Measurements from ENCODE around the gene MAST2.

The MAST2 gene

GRCh38 chr1:45998020-45998617, 194.7 kb downstream of the MAST2 start:
- no peak for DNase-seq

GRCh38 chr1:45999507-45999906, 196.1 kb downstream of the MAST2 start:
- no peak for DNase-seq

GRCh38 chr1:46001081-46001785, 197.8 kb downstream of the MAST2 start:
- no peak for DNase-seq

- DNase-seq, result no peak
These were observed 199.2 kb downstream of the MAST2 start for GRCh38 chr1:46002551-46003150.

GRCh38 chr1:46003315-46003714, 199.9 kb downstream of the MAST2 start:
- DNase-seq, result peak in 1 of 2 donors; percentile 3

- DNase-seq, result no peak
These were observed 201.1 kb downstream of the MAST2 start for GRCh38 chr1:46004492-46004891.

- DNase-seq, result no peak
These were observed 202.2 kb downstream of the MAST2 start for GRCh38 chr1:46005594-46005993.

- DNase-seq, result no peak
These were observed 205.2 kb downstream of the MAST2 start for GRCh38 chr1:46008585-46008984.

GRCh38 chr1:46010611-46011010, 207.2 kb downstream of the MAST2 start:
- DNase-seq, result no peak

- DNase-seq, result no peak
These were observed 207.8 kb downstream of the MAST2 start for GRCh38 chr1:46011121-46011695.

- DNase-seq, result no peak
These were observed 208.8 kb downstream of the MAST2 start for GRCh38 chr1:46012236-46012635.

- no peak for DNase-seq
These were observed 210.2 kb downstream of the MAST2 start for GRCh38 chr1:46013581-46013980.

- no peak for DNase-seq
These were observed 214.6 kb downstream of the MAST2 start for GRCh38 chr1:46017876-46018503.

GRCh38 chr1:46019348-46019747, 215.9 kb downstream of the MAST2 start:
- no peak for DNase-seq

GRCh38 chr1:46020010-46020409, 216.6 kb downstream of the MAST2 start:
- no peak for DNase-seq

- no peak for DNase-seq
These were observed 217.9 kb downstream of the MAST2 start for GRCh38 chr1:46021046-46021996.

GRCh38 chr1:46026531-46026930, 223.1 kb downstream of the MAST2 start:
- DNase-seq, result no peak

GRCh38 chr1:46027788-46028573, 224.6 kb downstream of the MAST2 start:
- no peak for DNase-seq

GRCh38 chr1:46030074-46030870, 226.9 kb downstream of the MAST2 start:
- no peak for DNase-seq

- DNase-seq, result no peak
These were observed 227.7 kb downstream of the MAST2 start for GRCh38 chr1:46030876-46031660.

Data from CD4-positive, alpha-beta T cell treated with Interleukin-1 beta for 1 hour (primary cell).